ENCODE data around the gene XAF1. TPM values are rescaled to one million over a fixed set of nuclear protein-coding genes. Genes with fewer than 3 reads are reported as not detected.
"Not testable (repeated sequence)": the region's sequence is repeated elsewhere in the genome, so short reads cannot be mapped to it uniquely, and the experiment has no call there.

XAF1 gene
- total and polyA plus RNA-seq, 4 donors: 9.8 to 30.2 (median 17.0) TPM

GRCh38 chr17:6774906-6775305 lies 19.1 kb downstream of the XAF1 start:
- H3K4me1 ChIP-seq (ENCODE audit: control insufficient read depth, insufficient read depth, low read length); H3K36me3 ChIP-seq (ENCODE audit: control insufficient read depth, insufficient read depth, low read length); DNase-seq (ENCODE audit: low read depth in 4 of 6, low spot score in 6 of 6); H3K27ac ChIP-seq (ENCODE audit: low read depth, low read length); H3K9me3 ChIP-seq (ENCODE audit: control insufficient read depth, insufficient read depth, low read length); H3K4me3 ChIP-seq (ENCODE audit: low read depth, low read length): not testable (repeated sequence)
- H3K27me3 ChIP-seq (ENCODE audit: control insufficient read depth, insufficient read depth, low read length): peaks cover 25% of the 10 kb centered on the region
- WGBS (ENCODE audit: insufficient coverage): 100% methylated on average over 3 of the region's 8 CpGs

- H3K27me3 ChIP-seq (ENCODE audit: control insufficient read depth, insufficient read depth, low read length): peaks cover 25% of the 10 kb centered on the region
- H3K36me3 ChIP-seq (ENCODE audit: control insufficient read depth, insufficient read depth, low read length): no peaks in the 10 kb centered on the region
- H3K4me3 ChIP-seq (ENCODE audit: low read depth, low read length): no peak within 1 kb of the TSS
- WGBS (ENCODE audit: insufficient coverage): 2% methylated on average over 47 of the region's 49 CpGs
- no peak for DNase-seq (ENCODE audit: low read depth in 4 of 6, low spot score in 6 of 6)
- H3K4me1 ChIP-seq (ENCODE audit: control insufficient read depth, insufficient read depth, low read length): peaks cover 7% of the 10 kb centered on the region
- H3K27ac ChIP-seq (ENCODE audit: low read depth, low read length): no peak within 1 kb of the TSS
- H3K9me3 ChIP-seq (ENCODE audit: control insufficient read depth, insufficient read depth, low read length): peaks cover 2% of the 10 kb centered on the region
These were observed 20.1 kb downstream of the XAF1 start, which contains the start of gene FBXO39 for GRCh38 chr17:6775871-6776405. Gene FBXO39, plus strand, starts transcription at chr17:6776215. Its CDS starts 3,654 bp downstream, at chr17:6779869.

- H3K36me3 ChIP-seq (ENCODE audit: control insufficient read depth, insufficient read depth, low read length): no peaks in the 10 kb centered on the region
- H3K27ac ChIP-seq (ENCODE audit: low read depth, low read length): no peak overlapping the region
- H3K27me3 ChIP-seq (ENCODE audit: control insufficient read depth, insufficient read depth, low read length): peaks cover 25% of the 10 kb centered on the region
- no peak for DNase-seq (ENCODE audit: low read depth in 4 of 6, low spot score in 6 of 6)
- peaks cover 7% of the 10 kb centered on the region for H3K4me1 ChIP-seq (ENCODE audit: control insufficient read depth, insufficient read depth, low read length)
- WGBS (ENCODE audit: insufficient coverage): 55% methylated on average over 2 of the region's 2 CpGs
- H3K9me3 ChIP-seq (ENCODE audit: control insufficient read depth, insufficient read depth, low read length): no peaks in the 10 kb centered on the region
- no peak overlapping the region for H3K4me3 ChIP-seq (ENCODE audit: low read depth, low read length)
These were observed 23.6 kb downstream of the XAF1 start for GRCh38 chr17:6779411-6779810.

GRCh38 chr17:6780001-6780400 lies 24.2 kb downstream of the XAF1 start:
- peaks cover 7% of the 10 kb centered on the region for H3K4me1 ChIP-seq (ENCODE audit: control insufficient read depth, insufficient read depth, low read length)
- no peak overlapping the region for H3K27ac ChIP-seq (ENCODE audit: low read depth, low read length)
- H3K4me3 ChIP-seq (ENCODE audit: low read depth, low read length): no peak overlapping the region
- 83% methylated on average over 8 of the region's 8 CpGs for WGBS (ENCODE audit: insufficient coverage)
- peaks cover 20% of the 10 kb centered on the region for H3K27me3 ChIP-seq (ENCODE audit: control insufficient read depth, insufficient read depth, low read length)
- DNase-seq (ENCODE audit: low read depth in 4 of 6, low spot score in 6 of 6): no peak
- no peaks in the 10 kb centered on the region for H3K36me3 ChIP-seq (ENCODE audit: control insufficient read depth, insufficient read depth, low read length)
- no peaks in the 10 kb centered on the region for H3K9me3 ChIP-seq (ENCODE audit: control insufficient read depth, insufficient read depth, low read length)

- peaks cover 14% of the 10 kb centered on the region for H3K27me3 ChIP-seq (ENCODE audit: control insufficient read depth, insufficient read depth, low read length)
- H3K4me1 ChIP-seq (ENCODE audit: control insufficient read depth, insufficient read depth, low read length): peaks cover 4% of the 10 kb centered on the region
- H3K9me3 ChIP-seq (ENCODE audit: control insufficient read depth, insufficient read depth, low read length): no peaks in the 10 kb centered on the region
- WGBS (ENCODE audit: insufficient coverage): 71% methylated on average over 3 of the region's 3 CpGs
- H3K27ac ChIP-seq (ENCODE audit: low read depth, low read length): no peak overlapping the region
- H3K36me3 ChIP-seq (ENCODE audit: control insufficient read depth, insufficient read depth, low read length): no peaks in the 10 kb centered on the region
- DNase-seq (ENCODE audit: low read depth in 4 of 6, low spot score in 6 of 6): no peak
- H3K4me3 ChIP-seq (ENCODE audit: low read depth, low read length): no peak overlapping the region
These were observed 25.0 kb downstream of the XAF1 start for GRCh38 chr17:6780886-6781285.

GRCh38 chr17:6782244-6782643 lies 26.4 kb downstream of the XAF1 start:
- H3K4me1 ChIP-seq (ENCODE audit: control insufficient read depth, insufficient read depth, low read length): no peaks in the 10 kb centered on the region
- H3K9me3 ChIP-seq (ENCODE audit: control insufficient read depth, insufficient read depth, low read length): no peaks in the 10 kb centered on the region
- H3K27ac ChIP-seq (ENCODE audit: low read depth, low read length): no peak overlapping the region
- DNase-seq (ENCODE audit: low read depth in 4 of 6, low spot score in 6 of 6): no peak
- peaks cover 5% of the 10 kb centered on the region for H3K27me3 ChIP-seq (ENCODE audit: control insufficient read depth, insufficient read depth, low read length)
- no peak overlapping the region for H3K4me3 ChIP-seq (ENCODE audit: low read depth, low read length)
- WGBS (ENCODE audit: insufficient coverage): no CpG with 5 or more reads among the region's 4 CpGs
- no peaks in the 10 kb centered on the region for H3K36me3 ChIP-seq (ENCODE audit: control insufficient read depth, insufficient read depth, low read length)

- no peaks in the 10 kb centered on the region for H3K36me3 ChIP-seq (ENCODE audit: control insufficient read depth, insufficient read depth, low read length)
- no peak overlapping the region for H3K4me3 ChIP-seq (ENCODE audit: low read depth, low read length)
- H3K27ac ChIP-seq (ENCODE audit: low read depth, low read length): no peak overlapping the region
- no peaks in the 10 kb centered on the region for H3K4me1 ChIP-seq (ENCODE audit: control insufficient read depth, insufficient read depth, low read length)
- H3K27me3 ChIP-seq (ENCODE audit: control insufficient read depth, insufficient read depth, low read length): peaks cover 6% of the 10 kb centered on the region
- H3K9me3 ChIP-seq (ENCODE audit: control insufficient read depth, insufficient read depth, low read length): no peaks in the 10 kb centered on the region
- no peak for DNase-seq (ENCODE audit: low read depth in 4 of 6, low spot score in 6 of 6)
- 81% methylated on average over 6 of the region's 8 CpGs for WGBS (ENCODE audit: insufficient coverage)
These were observed 30.8 kb downstream of the XAF1 start for GRCh38 chr17:6786618-6787017.

GRCh38 chr17:6787081-6787693 lies 31.3 kb downstream of the XAF1 start:
- 65% methylated on average over 8 of the region's 10 CpGs for WGBS (ENCODE audit: insufficient coverage)
- Histone ChIP-seq H3K4me1 (ENCODE audit: control insufficient read depth, insufficient read depth, low read length) (no peaks in the 10 kb centered on the region), H3K36me3 (ENCODE audit: control insufficient read depth, insufficient read depth, low read length) (no peaks in the 10 kb centered on the region), H3K27me3 (ENCODE audit: control insufficient read depth, insufficient read depth, low read length) (peaks cover 6% of the 10 kb centered on the region), H3K4me3 (ENCODE audit: low read depth, low read length) (no peak overlapping the region), H3K27ac (ENCODE audit: low read depth, low read length) (no peak overlapping the region), H3K9me3 (ENCODE audit: control insufficient read depth, insufficient read depth, low read length) (no peaks in the 10 kb centered on the region)
- no peak for DNase-seq (ENCODE audit: low read depth in 4 of 6, low spot score in 6 of 6)

GRCh38 chr17:6789146-6789545 lies 33.3 kb downstream of the XAF1 start:
- Histone ChIP-seq H3K36me3 (ENCODE audit: control insufficient read depth, insufficient read depth, low read length) (no peaks in the 10 kb centered on the region), H3K4me3 (ENCODE audit: low read depth, low read length) (no peak overlapping the region), H3K9me3 (ENCODE audit: control insufficient read depth, insufficient read depth, low read length) (no peaks in the 10 kb centered on the region), H3K4me1 (ENCODE audit: control insufficient read depth, insufficient read depth, low read length) (no peaks in the 10 kb centered on the region), H3K27me3 (ENCODE audit: control insufficient read depth, insufficient read depth, low read length) (peaks cover 6% of the 10 kb centered on the region), H3K27ac (ENCODE audit: low read depth, low read length) (no peak overlapping the region)
- WGBS (ENCODE audit: insufficient coverage): 83% methylated on average over 1 of the region's 4 CpGs
- no peak for DNase-seq (ENCODE audit: low read depth in 4 of 6, low spot score in 6 of 6)

GRCh38 chr17:6793748-6794493 lies 38.1 kb downstream of the XAF1 start:
- DNase-seq (ENCODE audit: low read depth in 4 of 6, low spot score in 6 of 6): no peak
- WGBS (ENCODE audit: insufficient coverage): no CpG with 5 or more reads among the region's 5 CpGs
- Histone ChIP-seq H3K4me3 (ENCODE audit: low read depth, low read length) (no peak overlapping the region), H3K27me3 (ENCODE audit: control insufficient read depth, insufficient read depth, low read length) (no peaks in the 10 kb centered on the region), H3K4me1 (ENCODE audit: control insufficient read depth, insufficient read depth, low read length) (no peaks in the 10 kb centered on the region), H3K36me3 (ENCODE audit: control insufficient read depth, insufficient read depth, low read length) (no peaks in the 10 kb centered on the region), H3K27ac (ENCODE audit: low read depth, low read length) (no peak overlapping the region), H3K9me3 (ENCODE audit: control insufficient read depth, insufficient read depth, low read length) (no peaks in the 10 kb centered on the region)

Measured in spinal cord (tissue), 10 donors.